Tongue (tissue), 2 donors: ENCODE data around the gene C2orf78. TPM values are rescaled to one million over a fixed set of nuclear protein-coding genes. Genes with fewer than 3 reads are reported as not detected.
A peak's percentile ranks its signal among the peaks of the same experiment; 100 is the strongest.

Experiments used
- DNase-seq: peaks from one replicate; pipeline ENCODE4 v3.0.0-alpha.2; 2015
- total RNA-seq: library from RNA; depleted of rRNA; stranded (reverse); fragments of >200 nt; gene quantifications from one replicate; pipeline ENCODE4 v1.2.3, GENCODE V29; 2014

C2orf78 gene
- total RNA-seq, 1 donor from 2014 or later, result not detected

- DNase-seq, result peak; percentile 25
Observed at GRCh38 chr2:73837847-73838585, 54.0 kb downstream of the C2orf78 start.

- no peak for DNase-seq
Observed at GRCh38 chr2:73838889-73839534, 55.0 kb downstream of the C2orf78 start.

GRCh38 chr2:73839653-73840411, 55.8 kb downstream of the C2orf78 start:
- DNase-seq, result no peak

- no peak for DNase-seq
Observed at GRCh38 chr2:73841912-73842738, 58.1 kb downstream of the C2orf78 start.

GRCh38 chr2:73842739-73843019, 58.7 kb downstream of the C2orf78 start:
- no peak for DNase-seq

GRCh38 chr2:73844087-73844486, 60.1 kb downstream of the C2orf78 start:
- DNase-seq, result no peak

- DNase-seq, result no peak
Observed at GRCh38 chr2:73850009-73850408, 66.0 kb downstream of the C2orf78 start.

- no peak for DNase-seq
Observed at GRCh38 chr2:73851274-73851673, 67.3 kb downstream of the C2orf78 start.

GRCh38 chr2:73852020-73852419, 68.0 kb downstream of the C2orf78 start:
- no peak for DNase-seq

- DNase-seq, result no peak
Observed at GRCh38 chr2:73855526-73855925, 71.5 kb downstream of the C2orf78 start.

- no peak for DNase-seq
Observed at GRCh38 chr2:73856214-73856613, 72.2 kb downstream of the C2orf78 start.

GRCh38 chr2:73859721-73860586, 76.0 kb downstream of the C2orf78 start:
- DNase-seq, result no peak

- DNase-seq, result no peak
Observed at GRCh38 chr2:73862987-73863386, 79.0 kb downstream of the C2orf78 start.

Other genes with a start within 250 kb of the C2orf78 start
- not detected for gene NAT8, start 141.8 kb upstream of the C2orf78 start, total RNA-seq
- gene TPRKB, start 46.8 kb upstream of the C2orf78 start, total RNA-seq, result 26.5 TPM
- 33.7 TPM for gene DUSP11, start 4.1 kb upstream of the C2orf78 start, total RNA-seq
- gene STAMBP, start 44.8 kb downstream of the C2orf78 start, total RNA-seq, result 28.5 TPM
- gene ACTG2, start 108.8 kb downstream of the C2orf78 start, total RNA-seq, result 7.9 TPM
- gene DGUOK, start 142.7 kb downstream of the C2orf78 start, total RNA-seq, result 23.5 TPM
- 10.6 TPM for gene TET3, start 200.7 kb downstream of the C2orf78 start, total RNA-seq